Loucy (cell line): Measurements from ENCODE around the gene NEDD4L.

Experiments used
- H2AFZ ChIP-seq: fragments of 200-600 bp; sonication (generic); 2 replicates; pipeline ENCODE4 v1.6.0; 2016; ENCODE audit warnings: antibody characterized with exemption, mild to moderate bottlenecking, low read length, moderate library complexity
- H3F3A ChIP-seq: fragments of 200-600 bp; 2 replicates; pipeline ENCODE4 v1.6.0; 2016; ENCODE audit warnings: antibody characterized with exemption, low read depth, mild to moderate bottlenecking
- H3K27me3 ChIP-seq: fragments of 200-600 bp; sonication (generic); 2 replicates; pipeline ENCODE4 v1.6.1; 2014; ENCODE audit warnings: low read length, mild to moderate bottlenecking; ENCODE audit not compliant: insufficient read depth, poor library complexity, severe bottlenecking
- H3K36me3 ChIP-seq: fragments of 200-600 bp; sonication (generic); 2 replicates; pipeline ENCODE4 v1.6.1; 2016; ENCODE audit warnings: low read length; ENCODE audit not compliant: insufficient read depth
- H3K4me1 ChIP-seq: fragments of 200-600 bp; sonication (generic); 2 replicates; pipeline ENCODE4 v1.5.1; 2014; ENCODE audit warnings: low read length, mild to moderate bottlenecking; ENCODE audit not compliant: insufficient read depth, poor library complexity, severe bottlenecking
- H3K4me2 ChIP-seq: fragments of 200-600 bp; sonication (generic); 2 replicates; pipeline ENCODE4 v1.6.0; 2014; ENCODE audit warnings: antibody characterized with exemption, low read length, low read depth, mild to moderate bottlenecking; ENCODE audit not compliant: poor library complexity, severe bottlenecking
- H3K4me3 ChIP-seq: fragments of 200-600 bp; sonication (generic); 2 replicates; pipeline ENCODE4 v1.5.1; 2014; ENCODE audit warnings: low read length, mild to moderate bottlenecking, mixed read lengths; ENCODE audit not compliant: poor library complexity, severe bottlenecking
- H3K79me2 ChIP-seq: fragments of 200-600 bp; sonication (generic); 2 replicates; pipeline ENCODE4 v1.6.1; 2014; ENCODE audit warnings: low read length; ENCODE audit not compliant: insufficient read depth
- H3K9ac ChIP-seq: fragments of 200-600 bp; sonication (generic); 2 replicates; pipeline ENCODE4 v1.6.0; 2014; ENCODE audit warnings: mild to moderate bottlenecking, low read depth, low read length, moderate library complexity; ENCODE audit not compliant: poor library complexity, severe bottlenecking
- H3K9me2 ChIP-seq: fragments of 200-600 bp; sonication (generic); replicated peaks from 2 replicates; pipeline ENCODE4 v1.6.1; 2016; ENCODE audit warnings: low read depth, low read length, mixed read lengths
- H3K9me3 ChIP-seq: fragments of 200-600 bp; sonication (generic); 2 replicates; pipeline ENCODE4 v1.6.1; 2014; ENCODE audit warnings: mild to moderate bottlenecking, antibody characterized with exemption, low read length, low read depth; ENCODE audit not compliant: insufficient read depth
- H4K20me1 ChIP-seq: fragments of 200-600 bp; sonication (generic); 2 replicates; pipeline ENCODE4 v1.6.0; 2014; ENCODE audit warnings: antibody characterized with exemption, low read length, mild to moderate bottlenecking; ENCODE audit not compliant: insufficient read depth, poor library complexity, severe bottlenecking
- CTCF ChIP-seq: fragments of 200-600 bp; sonication (generic); conservative IDR thresholded peaks from 2 replicates; pipeline ENCODE4 v1.5.1; 2014; ENCODE audit warnings: mild to moderate bottlenecking, antibody characterized with exemption, low read length
- EZH2phosphoT487 ChIP-seq: fragments of 200-600 bp; IDR thresholded peaks from 2 replicates; pipeline ENCODE4 v1.6.1; 2018; ENCODE audit warnings: antibody characterized with exemption, mild to moderate bottlenecking, moderate library complexity, borderline replicate concordance

The NEDD4L gene

DNA sequence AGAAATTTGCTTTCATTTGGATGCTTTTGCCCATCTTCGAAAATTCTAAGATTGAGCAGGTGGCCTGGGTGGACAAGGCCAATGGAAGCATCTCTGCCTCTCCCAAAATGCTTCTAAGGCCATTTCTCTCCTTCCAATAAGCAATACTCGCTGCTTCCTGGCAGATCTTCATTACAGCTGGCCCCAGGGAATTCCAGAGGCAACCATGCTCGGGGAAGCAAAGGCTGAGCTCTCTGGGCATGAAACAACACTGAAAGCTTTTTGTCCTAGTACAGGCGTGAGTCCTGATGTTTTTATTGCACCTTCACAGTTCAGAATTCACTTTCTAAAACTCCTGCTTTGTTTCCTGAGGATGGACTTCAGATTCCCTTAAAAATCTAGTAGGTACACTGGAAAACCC is 11.8 kb upstream of the NEDD4L start:
- Histone ChIP-seq H3K27me3 (peaks cover 3% of the 10 kb centered on the region), H3F3A (no peaks in the 10 kb centered on the region), H2AFZ (no peak overlapping the region), H3K9me2 (no peaks in the 10 kb centered on the region), H3K4me3 (no peak overlapping the region), H3K4me1 (no peaks in the 10 kb centered on the region), H3K36me3 (no peaks in the 10 kb centered on the region), H3K9me3 (no peaks in the 10 kb centered on the region), H3K9ac (no peak overlapping the region), H3K79me2 (no peaks in the 10 kb centered on the region), H4K20me1 (no peaks in the 10 kb centered on the region), H3K4me2 (no peak overlapping the region)
- no peak for TF ChIP-seq EZH2phosphoT487
- TF ChIP-seq CTCF: no peak

DNA sequence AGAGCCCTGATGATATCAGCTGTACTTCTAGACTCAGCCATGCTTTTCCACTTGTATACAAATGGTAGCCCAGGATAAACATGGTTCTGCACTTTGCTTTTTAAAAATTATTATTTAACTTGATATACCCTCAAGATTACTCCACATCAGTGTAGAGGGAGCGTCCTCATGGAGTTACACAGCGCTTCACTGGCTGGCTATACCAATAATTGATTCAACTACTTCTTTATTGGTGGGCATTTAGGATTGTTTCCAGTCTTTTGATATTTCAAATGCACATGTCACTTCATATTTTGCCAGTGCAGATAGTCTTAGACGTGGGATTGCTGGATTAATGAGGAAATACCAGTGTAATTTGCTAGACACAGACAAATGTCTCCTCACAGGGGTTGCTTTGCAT is 10.8 kb upstream of the NEDD4L start:
- TF ChIP-seq EZH2phosphoT487 (no peak), CTCF (no peak)

GRCh38 chr18:58034370-58034769 is 9.7 kb upstream of the NEDD4L start:
- H3K9me3 ChIP-seq: no peaks in the 10 kb centered on the region
- H3F3A ChIP-seq: no peaks in the 10 kb centered on the region
- no peaks in the 10 kb centered on the region for H3K36me3 ChIP-seq
- no peaks in the 10 kb centered on the region for H3K4me1 ChIP-seq
- H3K9ac ChIP-seq: no peak overlapping the region
- H2AFZ ChIP-seq: no peak overlapping the region
- H3K9me2 ChIP-seq: no peaks in the 10 kb centered on the region
- no peak overlapping the region for H3K4me2 ChIP-seq
- H4K20me1 ChIP-seq: no peaks in the 10 kb centered on the region
- H3K4me3 ChIP-seq: no peak overlapping the region
- no peaks in the 10 kb centered on the region for H3K79me2 ChIP-seq
- peaks cover 3% of the 10 kb centered on the region for H3K27me3 ChIP-seq
- no peak for TF ChIP-seq CTCF
- TF ChIP-seq EZH2phosphoT487: no peak

More for the DNA sequence above, 10.8 kb upstream of the NEDD4L start:
- Histone ChIP-seq H2AFZ (no peak overlapping the region), H3K27me3 (peaks cover 3% of the 10 kb centered on the region), H3K4me3 (no peak overlapping the region), H3K79me2 (no peaks in the 10 kb centered on the region), H4K20me1 (no peaks in the 10 kb centered on the region), H3K4me1 (no peaks in the 10 kb centered on the region), H3K9me2 (no peaks in the 10 kb centered on the region), H3K4me2 (no peak overlapping the region), H3K9me3 (no peaks in the 10 kb centered on the region), H3K9ac (no peak overlapping the region), H3K36me3 (no peaks in the 10 kb centered on the region), H3F3A (no peaks in the 10 kb centered on the region)
